PC-9 (cell line): Measurements from ENCODE around the gene SLK. TPM values are rescaled to one million over a fixed set of nuclear protein-coding genes. Genes with fewer than 3 reads are reported as not detected.

ENCODE experiments used
- BruUV-seq: library from RNA; stranded (reverse); fragments of 400-500 nt; replicated peaks from 2 replicates; lab custom pipeline; 2021; lab: Mats Ljungman, UMichigan
- CTCF ChIA-PET: fragments of 300-600 bp; sonication (Branson Sonifier 250); formaldehyde crosslinking; loops from one replicate; lab custom pipeline; 2022; ENCODE audit warnings: antibody characterized with exemption; lab: Charles Lee
- POLR2A ChIA-PET: fragments of 300-600 bp; sonication (Branson Sonifier 250); formaldehyde crosslinking; loops from one replicate; lab custom pipeline; 2022; ENCODE audit warnings: antibody characterized with exemption; ENCODE audit not compliant: unreplicated experiment; lab: Charles Lee
- DNase-seq, 2 experiments: peaks; one replicate each; pipeline versions ENCODE4 v3.0.0 to v3.0.0-alpha.2; 2015 to 2022; ENCODE audit warnings: mixed read lengths in 1 of 2
- H2AFZ ChIP-seq: fragments of 200-600 bp; sonication (generic); 2 replicates; pipeline ENCODE4 v1.8.1; 2017; ENCODE audit warnings: antibody characterized with exemption
- H3F3A ChIP-seq: fragments of 200-600 bp; sonication (generic); 2 replicates; pipeline ENCODE4 v1.8.1; 2017; ENCODE audit warnings: antibody characterized with exemption, mild to moderate bottlenecking, low read depth; ENCODE audit not compliant: insufficient read depth
- H3K27ac ChIP-seq: fragments of 200-600 bp; sonication (generic); 2 replicates; pipeline ENCODE4 v1.6.1; 2016; ENCODE audit warnings: mixed run types
- H3K27me3 ChIP-seq: fragments of 200-600 bp; sonication (generic); 2 replicates; pipeline ENCODE4 v1.6.1; 2016; ENCODE audit warnings: low read depth, mixed run types; ENCODE audit not compliant: insufficient read depth
- H3K36me3 ChIP-seq: fragments of 200-600 bp; sonication (generic); 2 replicates; pipeline ENCODE4 v1.6.1; 2016; ENCODE audit warnings: low read depth, mixed run types
- H3K4me1 ChIP-seq: fragments of 200-600 bp; sonication (generic); replicated peaks from 2 replicates; pipeline ENCODE4 v1.6.1; 2016; ENCODE audit warnings: mixed run types; ENCODE audit not compliant: insufficient read depth
- H3K4me2 ChIP-seq: fragments of 200-600 bp; sonication (generic); 2 replicates; pipeline ENCODE4 v1.6.1; 2017; ENCODE audit warnings: mixed run types
- H3K4me3 ChIP-seq: fragments of 200-600 bp; sonication (generic); 2 replicates; pipeline ENCODE4 v1.6.1; 2016; ENCODE audit warnings: mixed run types
- H3K79me2 ChIP-seq: fragments of 200-600 bp; sonication (generic); 2 replicates; pipeline ENCODE4 v1.6.1; 2017; ENCODE audit warnings: low read depth, mixed run types
- H3K9me2 ChIP-seq: fragments of 200-600 bp; sonication (generic); 2 replicates; pipeline ENCODE4 v1.8.1; 2017; ENCODE audit warnings: mild to moderate bottlenecking; ENCODE audit not compliant: insufficient read depth
- H3K9me3 ChIP-seq: fragments of 200-600 bp; sonication (generic); 2 replicates; pipeline ENCODE4 v1.8.1; 2016; ENCODE audit warnings: low read depth; ENCODE audit not compliant: insufficient read depth
- H4K20me1 ChIP-seq: fragments of 200-600 bp; sonication (generic); 2 replicates; pipeline ENCODE4 v1.8.1; 2017; ENCODE audit not compliant: insufficient read depth
- EZH2 ChIP-seq: fragments of 200-600 bp; sonication (generic); IDR thresholded peaks from 2 replicates; pipeline ENCODE4 v1.8.0; 2017; ENCODE audit warnings: antibody characterized with exemption, low read depth
- intact Hi-C: fragments of 100-400 bp; cut with micrococcal nuclease; formaldehyde crosslinking; loops from one replicate; pipeline ENCODE4 v1.10.0; 2022; ENCODE audit not compliant: unreplicated experiment
- total RNA-seq: library from RNA; stranded (reverse); gene quantifications from 2 replicates; pipeline ENCODE4 v1.2.3, GENCODE V29; 2021
- TF ChIP-seq, protein P1 (sequence below): fragments of 200-600 bp; sonication (generic); conservative IDR thresholded peaks from 2 replicates; pipeline ENCODE4 v1.6.1; 2017; ENCODE audit warnings: mixed run types, antibody characterized with exemption, mild to moderate bottlenecking, moderate library complexity

The SLK gene
- total RNA-seq, 1 experiment from 2014 or later: 30.4 TPM

DNA sequence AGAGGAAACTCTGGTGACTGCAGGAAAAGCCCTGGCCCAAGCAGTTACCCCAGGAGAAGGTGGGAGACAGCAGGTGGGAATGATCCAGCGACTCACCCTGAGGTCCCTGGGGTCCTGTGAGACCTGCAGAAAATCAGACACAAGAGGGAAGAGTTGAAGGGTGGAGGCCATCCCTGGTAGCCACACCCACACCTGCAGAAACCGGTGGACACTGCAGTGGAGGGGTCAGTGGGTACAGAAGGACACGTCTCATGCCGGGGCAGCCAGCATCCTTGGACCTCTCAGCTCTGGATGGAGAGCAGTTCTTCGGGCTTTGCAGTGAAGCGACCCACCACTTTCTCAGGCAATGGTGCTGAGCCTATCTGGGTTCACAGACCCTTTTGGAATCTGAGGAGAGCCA, 79.7 kb downstream of the SLK start:
- Histone ChIP-seq H4K20me1 (no peaks in the 10 kb centered on the region), H3K36me3 (no peaks in the 10 kb centered on the region), H3K4me3 (no peak overlapping the region), H3K79me2 (no peaks in the 10 kb centered on the region), H3K9me2 (no peaks in the 10 kb centered on the region), H3F3A (peaks cover 9% of the 10 kb centered on the region), H3K4me2 (no peak overlapping the region), H2AFZ (no peak overlapping the region), H3K27ac (no peak overlapping the region), H3K27me3 (no peaks in the 10 kb centered on the region), H3K9me3 (no peaks in the 10 kb centered on the region), H3K4me1 (peaks cover 31% of the 10 kb centered on the region)
- ChIA-PET CTCF (no interaction called here), POLR2A (no interaction called here)
- intact Hi-C loops: loop anchor here (5.0 to 10.0 kb wide), 2 partner anchors 221 to 332 kb away; partner anchors contain the start of gene GSTO2
- no peak for DNase-seq
- TF ChIP-seq, protein P1, sequence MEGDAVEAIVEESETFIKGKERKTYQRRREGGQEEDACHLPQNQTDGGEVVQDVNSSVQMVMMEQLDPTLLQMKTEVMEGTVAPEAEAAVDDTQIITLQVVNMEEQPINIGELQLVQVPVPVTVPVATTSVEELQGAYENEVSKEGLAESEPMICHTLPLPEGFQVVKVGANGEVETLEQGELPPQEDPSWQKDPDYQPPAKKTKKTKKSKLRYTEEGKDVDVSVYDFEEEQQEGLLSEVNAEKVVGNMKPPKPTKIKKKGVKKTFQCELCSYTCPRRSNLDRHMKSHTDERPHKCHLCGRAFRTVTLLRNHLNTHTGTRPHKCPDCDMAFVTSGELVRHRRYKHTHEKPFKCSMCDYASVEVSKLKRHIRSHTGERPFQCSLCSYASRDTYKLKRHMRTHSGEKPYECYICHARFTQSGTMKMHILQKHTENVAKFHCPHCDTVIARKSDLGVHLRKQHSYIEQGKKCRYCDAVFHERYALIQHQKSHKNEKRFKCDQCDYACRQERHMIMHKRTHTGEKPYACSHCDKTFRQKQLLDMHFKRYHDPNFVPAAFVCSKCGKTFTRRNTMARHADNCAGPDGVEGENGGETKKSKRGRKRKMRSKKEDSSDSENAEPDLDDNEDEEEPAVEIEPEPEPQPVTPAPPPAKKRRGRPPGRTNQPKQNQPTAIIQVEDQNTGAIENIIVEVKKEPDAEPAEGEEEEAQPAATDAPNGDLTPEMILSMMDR: no peak
- no peak for TF ChIP-seq EZH2
- BruUV-seq: no TSS peak

DNA sequence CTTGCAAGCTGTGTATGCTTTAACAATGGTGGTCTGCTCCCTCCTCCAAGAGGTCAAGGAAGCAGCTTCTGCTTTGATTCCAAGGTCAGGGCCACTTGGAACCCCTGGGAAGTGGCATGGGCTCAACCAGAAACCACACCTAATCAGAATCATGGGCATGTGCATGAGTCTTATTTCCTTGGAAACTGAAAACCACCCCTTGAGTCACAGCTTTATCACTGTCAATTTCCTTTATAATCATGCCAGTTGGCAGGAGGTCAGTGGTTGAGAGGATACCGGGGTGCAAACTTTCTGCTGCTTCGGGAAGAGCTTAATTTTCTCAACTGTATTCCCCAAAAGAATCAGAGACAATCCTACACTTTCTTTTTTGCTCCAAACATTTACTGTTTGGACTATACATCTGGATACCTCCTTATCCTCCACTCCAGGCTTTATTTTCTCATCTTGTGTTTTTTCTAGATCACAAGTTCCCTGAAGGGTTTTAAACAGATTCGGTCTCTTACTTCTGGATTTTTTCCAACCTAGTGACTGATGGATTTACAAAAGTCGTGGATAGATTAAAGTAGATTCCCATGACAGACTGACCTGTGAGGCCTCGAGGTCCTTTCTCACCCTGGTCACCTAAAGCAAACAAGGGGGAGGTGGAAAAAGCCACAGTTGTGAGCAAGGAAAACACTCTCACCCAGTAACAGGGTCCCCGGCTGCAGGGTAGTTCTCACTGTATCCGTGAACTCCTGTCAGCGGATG, 82.7 kb downstream of the SLK start:
- peak; percentile 17 to 70 for DNase-seq
- H2AFZ ChIP-seq: peak overlapping the region; percentile 41; the same call in 1 of the 2 replicates
- H3K9me3 ChIP-seq: no peaks in the 10 kb centered on the region
- H3K79me2 ChIP-seq: no peaks in the 10 kb centered on the region
- POLR2A ChIA-PET: interaction anchor here (0.7 kb wide), 2 partner anchors 72 to 200 kb away, joined by 4 to 12 read pairs; partner anchors contain the start of gene SFR1
- H4K20me1 ChIP-seq: no peaks in the 10 kb centered on the region
- peak overlapping the region; percentile 58 for H3K27ac ChIP-seq
- H3K4me1 ChIP-seq: peaks cover 36% of the 10 kb centered on the region
- no peaks in the 10 kb centered on the region for H3K27me3 ChIP-seq
- intact Hi-C loops: loop anchor here (5.0 to 10.0 kb wide), 2 partner anchors 218 to 335 kb away; partner anchors contain the start of gene GSTO2
- no TSS peak for BruUV-seq
- H3K4me2 ChIP-seq: peak overlapping the region; percentile 47
- no peak overlapping the region for H3K4me3 ChIP-seq
- H3K9me2 ChIP-seq: no peaks in the 10 kb centered on the region
- CTCF ChIA-PET: interaction anchor here (0.6 kb wide), 2 partner anchors 60 to 1932 kb away, joined by 12 to 17 read pairs; no protein-coding TSS in a partner anchor
- peaks cover 9% of the 10 kb centered on the region for H3F3A ChIP-seq
- H3K36me3 ChIP-seq: no peaks in the 10 kb centered on the region
- TF ChIP-seq EZH2: no peak
- TF ChIP-seq, protein P1: no peak

DNA sequence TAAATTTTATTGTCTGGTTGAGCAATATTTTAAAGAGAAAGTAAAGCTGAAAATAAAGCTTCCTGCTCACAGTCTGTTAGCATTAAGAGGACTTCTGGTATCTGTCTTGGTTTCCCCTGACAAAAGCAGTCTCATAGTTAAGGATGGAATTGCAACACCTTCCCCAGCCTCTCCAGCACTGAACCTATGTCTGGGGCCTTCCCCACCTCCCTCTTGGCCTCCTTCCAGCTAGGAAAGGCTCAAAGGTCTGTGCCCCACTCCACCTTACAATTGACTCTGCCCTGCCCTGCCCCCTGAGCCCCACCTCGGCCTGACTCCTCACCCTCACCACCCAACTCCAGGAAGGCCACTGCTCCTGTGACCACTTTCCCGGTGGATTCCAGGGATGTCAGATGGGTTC, 85.5 kb downstream of the SLK start:
- CTCF ChIA-PET: no interaction called here
- peaks cover 32% of the 10 kb centered on the region for H3K4me1 ChIP-seq

More for the DNA sequence above, 85.5 kb downstream of the SLK start:
- BruUV-seq: no TSS peak
- no peaks in the 10 kb centered on the region for H3K9me3 ChIP-seq
- H3K27ac ChIP-seq: no peak overlapping the region
- TF ChIP-seq, protein P1: no peak
- no peak for TF ChIP-seq EZH2
- H3K27me3 ChIP-seq: no peaks in the 10 kb centered on the region
- no peaks in the 10 kb centered on the region for H3K36me3 ChIP-seq
- no peak overlapping the region for H3K4me3 ChIP-seq
- DNase-seq: no peak
- H2AFZ ChIP-seq: no peak overlapping the region
- H4K20me1 ChIP-seq: no peaks in the 10 kb centered on the region
- no peak overlapping the region for H3K4me2 ChIP-seq
- POLR2A ChIA-PET: interaction anchor here (0.6 to 0.7 kb wide), 2 partner anchors 31 to 69 kb away, joined by 4 to 5 read pairs; no protein-coding TSS in a partner anchor
- peaks cover 9% of the 10 kb centered on the region for H3F3A ChIP-seq
- intact Hi-C loops: no loop called here
- no peaks in the 10 kb centered on the region for H3K9me2 ChIP-seq
- no peaks in the 10 kb centered on the region for H3K79me2 ChIP-seq
